ENCODE data around the gene CFI.

CFI gene

DNA sequence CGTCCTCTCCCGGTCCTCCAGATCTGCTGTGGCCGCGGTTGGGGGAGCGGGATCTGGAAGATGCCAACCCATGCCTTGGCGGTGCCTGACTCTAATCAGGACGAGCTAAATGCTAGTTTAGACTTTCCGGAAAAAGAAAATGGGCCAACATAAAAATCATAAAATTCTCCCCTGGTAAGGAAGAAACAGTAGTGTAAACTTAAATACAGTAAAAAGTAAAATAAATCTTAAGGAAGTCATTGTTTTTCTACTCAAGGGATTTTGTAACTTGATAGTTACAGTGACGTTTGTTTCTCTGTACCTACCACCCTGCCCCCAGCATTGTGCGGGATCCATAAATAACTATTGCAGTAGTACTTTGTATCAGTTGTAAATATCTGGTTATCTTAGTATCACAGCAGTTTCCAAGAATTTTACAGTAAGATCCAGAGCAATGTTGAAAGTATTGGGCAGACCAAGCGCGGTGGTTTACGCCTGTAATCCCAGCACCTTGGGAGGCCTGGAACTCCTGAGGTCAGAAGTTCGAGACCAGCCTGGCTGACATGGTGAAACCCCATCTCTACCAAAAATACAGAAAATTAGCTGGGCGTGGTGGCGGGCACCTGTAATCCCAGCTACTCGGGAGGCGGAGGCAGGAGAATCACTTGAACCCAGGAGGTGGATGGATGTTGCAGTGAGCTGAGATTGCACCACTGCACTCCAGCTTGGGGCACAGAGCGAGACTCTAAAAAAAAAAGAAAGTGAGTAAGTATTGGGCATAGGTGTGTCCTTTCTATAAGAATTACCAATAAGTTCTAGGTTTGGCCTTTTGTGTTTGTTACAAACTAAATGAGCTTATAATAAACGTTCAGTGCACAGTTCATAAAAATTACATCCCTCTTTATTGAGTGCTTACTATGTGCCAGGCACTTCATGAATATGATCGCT, 70.9 kb downstream of the CFI start:
- no peaks in the 10 kb centered on the region for H3K9me3 ChIP-seq (ENCODE audit: insufficient read depth, low read length)
- no peaks in the 10 kb centered on the region for H3K36me3 ChIP-seq (ENCODE audit: insufficient read depth, insufficient read length, low read length)
- peak; percentile 16 for DNase-seq (ENCODE audit: low read depth, low spot score)
- no peaks in the 10 kb centered on the region for H3K27me3 ChIP-seq (ENCODE audit: insufficient read depth, insufficient read length)
- no peaks in the 10 kb centered on the region for H3K4me1 ChIP-seq (ENCODE audit: insufficient read depth, insufficient read length)
- peak overlapping the region; percentile 76 for H3K9ac ChIP-seq (ENCODE audit: insufficient read length, low read depth)
- TF ChIP-seq ZNF274 (IDR thresholded peaks at IDR 0.05; ENCODE audit: low read depth, low read length) (no peak), YY1 (IDR thresholded peaks at IDR 0.05; ENCODE audit: insufficient read depth, insufficient read length) (no peak), SUZ12 (IDR thresholded peaks at IDR 0.05; ENCODE audit: extremely low read depth, insufficient read depth, insufficient read length) (no peak)
- peak overlapping the region; percentile 71 for H3K4me3 ChIP-seq (ENCODE audit: insufficient read length, low read depth)

DNA sequence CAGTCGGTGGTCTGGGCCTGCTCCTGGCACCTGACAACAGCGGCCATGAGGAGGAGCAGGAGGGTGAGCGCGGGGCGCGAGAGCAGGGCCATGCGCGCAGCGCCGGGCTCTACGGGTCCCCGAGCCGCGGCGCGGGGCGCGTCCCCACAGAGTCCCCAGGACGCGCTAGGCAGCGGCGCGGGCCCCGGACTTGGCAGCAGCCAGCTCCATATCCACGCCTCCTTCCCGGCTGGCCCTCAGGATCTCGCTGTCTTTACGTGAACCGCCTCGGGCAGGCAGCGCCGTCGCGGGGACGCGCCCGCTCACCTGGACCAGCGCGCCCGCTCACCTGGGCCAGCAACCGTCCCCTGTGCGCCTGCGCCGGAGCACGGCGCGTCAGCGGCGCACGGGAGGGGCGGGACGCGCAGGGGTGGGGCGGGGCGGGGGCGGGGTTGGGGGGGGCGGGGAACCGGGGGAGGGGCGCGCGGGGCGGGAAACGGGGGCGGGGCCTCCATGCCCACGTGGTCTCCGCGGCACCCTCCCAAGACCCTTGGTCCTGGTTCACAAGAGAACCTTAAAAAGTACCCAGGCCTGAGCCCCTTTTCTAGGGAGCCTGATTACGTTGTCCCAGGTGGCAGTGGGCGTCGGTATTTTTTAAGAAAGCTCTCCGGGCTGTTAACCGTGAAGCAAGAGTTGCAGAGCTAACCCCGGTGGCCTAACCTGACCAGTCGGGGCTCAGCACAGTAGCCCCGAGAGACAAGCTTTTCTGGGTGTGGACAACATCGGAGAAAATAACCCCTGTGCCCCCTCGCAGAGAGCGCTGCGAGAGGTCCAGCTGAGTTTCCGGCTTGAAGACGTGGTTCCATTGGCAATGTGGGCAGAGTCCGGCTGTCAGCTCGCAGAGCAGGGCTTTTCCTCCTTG, 71.8 kb downstream of the CFI start, which contains the start of gene PLA2G12A:
Gene PLA2G12A, minus strand, starts transcription at position 353 of the 901 bp plus-strand sequence. Its CDS starts 261 bp downstream, at position 92.
- peak; percentile 38 for DNase-seq (ENCODE audit: low read depth, low spot score)
- H3K9me3 ChIP-seq (ENCODE audit: insufficient read depth, low read length): no peaks in the 10 kb centered on the region
- TF ChIP-seq ZNF274 (IDR thresholded peaks at IDR 0.05; ENCODE audit: low read depth, low read length): no peak
- TF ChIP-seq YY1 (IDR thresholded peaks at IDR 0.05; ENCODE audit: insufficient read depth, insufficient read length): no peak
- no peak for TF ChIP-seq SUZ12 (IDR thresholded peaks at IDR 0.05; ENCODE audit: extremely low read depth, insufficient read depth, insufficient read length)
- H3K27me3 ChIP-seq (ENCODE audit: insufficient read depth, insufficient read length): no peaks in the 10 kb centered on the region
- peak within 1 kb of the TSS; percentile 86 for H3K9ac ChIP-seq (ENCODE audit: insufficient read length, low read depth)
- no peaks in the 10 kb centered on the region for H3K4me1 ChIP-seq (ENCODE audit: insufficient read depth, insufficient read length)
- H3K4me3 ChIP-seq (ENCODE audit: insufficient read length, low read depth): peak within 1 kb of the TSS; percentile 71
- H3K36me3 ChIP-seq (ENCODE audit: insufficient read depth, insufficient read length, low read length): no peaks in the 10 kb centered on the region

DNA sequence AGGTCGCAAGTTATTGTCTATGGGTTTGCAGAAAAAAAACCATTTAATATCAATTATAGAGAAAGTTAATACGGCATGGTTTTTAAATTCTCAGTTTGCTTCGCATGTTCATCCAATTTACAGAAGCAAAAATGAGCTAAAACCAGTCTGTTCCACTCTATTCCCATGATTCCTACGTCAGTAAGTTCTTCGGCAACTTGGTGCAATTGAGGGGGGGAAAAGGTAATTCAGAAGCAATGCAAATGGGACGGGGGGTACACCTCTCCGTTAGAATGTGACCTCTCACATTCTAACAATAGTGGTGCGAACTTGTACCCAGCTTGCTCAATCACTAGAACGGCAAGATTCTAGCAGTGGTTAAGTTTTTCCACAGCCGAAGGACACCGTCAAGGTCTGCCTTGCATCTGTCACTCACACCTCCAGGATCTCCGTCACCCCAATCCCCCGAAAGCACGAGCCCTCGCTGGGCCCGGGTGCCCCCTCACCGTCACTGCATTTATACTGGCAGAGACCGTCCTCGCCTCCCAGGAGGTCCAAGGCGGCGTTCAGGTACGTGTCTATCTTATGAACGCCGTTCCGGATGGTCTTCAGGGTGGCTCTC, 72.6 kb downstream of the CFI start:
- Histone ChIP-seq H3K9ac (ENCODE audit: insufficient read length, low read depth) (peak overlapping the region; percentile 86), H3K27me3 (ENCODE audit: insufficient read depth, insufficient read length) (no peaks in the 10 kb centered on the region), H3K4me1 (ENCODE audit: insufficient read depth, insufficient read length) (no peaks in the 10 kb centered on the region), H3K9me3 (ENCODE audit: insufficient read depth, low read length) (no peaks in the 10 kb centered on the region), H3K36me3 (ENCODE audit: insufficient read depth, insufficient read length, low read length) (no peaks in the 10 kb centered on the region), H3K4me3 (ENCODE audit: insufficient read length, low read depth) (peak overlapping the region; percentile 70)
- no peak for TF ChIP-seq SUZ12 (IDR thresholded peaks at IDR 0.05; ENCODE audit: extremely low read depth, insufficient read depth, insufficient read length)
- TF ChIP-seq ZNF274 (IDR thresholded peaks at IDR 0.05; ENCODE audit: low read depth, low read length): no peak
- no peak for TF ChIP-seq YY1 (IDR thresholded peaks at IDR 0.05; ENCODE audit: insufficient read depth, insufficient read length)
- no peak for DNase-seq (ENCODE audit: low read depth, low spot score)

- H3K27me3 ChIP-seq (ENCODE audit: insufficient read depth, insufficient read length): no peaks in the 10 kb centered on the region
- DNase-seq (ENCODE audit: low read depth, low spot score): no peak
- no peak overlapping the region for H3K4me3 ChIP-seq (ENCODE audit: insufficient read length, low read depth)
- TF ChIP-seq ZNF274 (IDR thresholded peaks at IDR 0.05; ENCODE audit: low read depth, low read length): no peak
- TF ChIP-seq SUZ12 (IDR thresholded peaks at IDR 0.05; ENCODE audit: extremely low read depth, insufficient read depth, insufficient read length): no peak
- no peak for TF ChIP-seq YY1 (IDR thresholded peaks at IDR 0.05; ENCODE audit: insufficient read depth, insufficient read length)
- H3K9ac ChIP-seq (ENCODE audit: insufficient read length, low read depth): no peak overlapping the region
- no peaks in the 10 kb centered on the region for H3K9me3 ChIP-seq (ENCODE audit: insufficient read depth, low read length)
- no peaks in the 10 kb centered on the region for H3K36me3 ChIP-seq (ENCODE audit: insufficient read depth, insufficient read length, low read length)
- no peaks in the 10 kb centered on the region for H3K4me1 ChIP-seq (ENCODE audit: insufficient read depth, insufficient read length)
Measured at GRCh38 chr4:109728385-109728784, 73.4 kb downstream of the CFI start.

- H3K27me3 ChIP-seq (ENCODE audit: insufficient read depth, insufficient read length): no peaks in the 10 kb centered on the region
- H3K9ac ChIP-seq (ENCODE audit: insufficient read length, low read depth): no peak overlapping the region
- H3K36me3 ChIP-seq (ENCODE audit: insufficient read depth, insufficient read length, low read length): no peaks in the 10 kb centered on the region
- H3K4me3 ChIP-seq (ENCODE audit: insufficient read length, low read depth): no peak overlapping the region
- no peak for DNase-seq (ENCODE audit: low read depth, low spot score)
- TF ChIP-seq YY1 (IDR thresholded peaks at IDR 0.05; ENCODE audit: insufficient read depth, insufficient read length): no peak
- no peak for TF ChIP-seq ZNF274 (IDR thresholded peaks at IDR 0.05; ENCODE audit: low read depth, low read length)
- no peak for TF ChIP-seq SUZ12 (IDR thresholded peaks at IDR 0.05; ENCODE audit: extremely low read depth, insufficient read depth, insufficient read length)
- no peaks in the 10 kb centered on the region for H3K9me3 ChIP-seq (ENCODE audit: insufficient read depth, low read length)
- no peaks in the 10 kb centered on the region for H3K4me1 ChIP-seq (ENCODE audit: insufficient read depth, insufficient read length)
Measured at GRCh38 chr4:109723110-109723509, 78.7 kb downstream of the CFI start.

DNA sequence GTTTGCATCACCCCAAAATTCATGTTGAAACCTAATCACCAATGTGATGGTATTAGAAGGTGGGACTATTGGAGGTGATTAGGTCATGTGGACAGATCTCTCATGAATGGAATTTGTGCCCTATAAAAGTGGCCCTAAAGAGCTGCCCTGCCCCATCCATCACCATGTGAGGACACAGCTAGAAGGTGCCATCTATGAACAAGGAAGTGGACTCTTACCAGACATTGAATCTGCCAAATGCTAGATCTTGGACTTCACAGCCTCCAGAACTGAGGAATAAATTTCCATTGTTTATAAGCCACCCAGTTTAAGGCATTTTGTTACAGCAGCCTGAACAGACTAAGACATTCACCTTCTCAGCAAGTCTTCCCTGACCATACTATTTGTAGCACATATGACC, 79.4 kb downstream of the CFI start:
- TF ChIP-seq SUZ12 (IDR thresholded peaks at IDR 0.05; ENCODE audit: extremely low read depth, insufficient read depth, insufficient read length): no peak
- no peak for TF ChIP-seq YY1 (IDR thresholded peaks at IDR 0.05; ENCODE audit: insufficient read depth, insufficient read length)
- TF ChIP-seq ZNF274 (IDR thresholded peaks at IDR 0.05; ENCODE audit: low read depth, low read length): no peak
- no peaks in the 10 kb centered on the region for H3K9me3 ChIP-seq (ENCODE audit: insufficient read depth, low read length)
- peaks cover 2% of the 10 kb centered on the region for H3K36me3 ChIP-seq (ENCODE audit: insufficient read depth, insufficient read length, low read length)
- no peak overlapping the region for H3K9ac ChIP-seq (ENCODE audit: insufficient read length, low read depth)
- DNase-seq (ENCODE audit: low read depth, low spot score): no peak
- H3K4me1 ChIP-seq (ENCODE audit: insufficient read depth, insufficient read length): no peaks in the 10 kb centered on the region
- H3K27me3 ChIP-seq (ENCODE audit: insufficient read depth, insufficient read length): no peaks in the 10 kb centered on the region
- H3K4me3 ChIP-seq (ENCODE audit: insufficient read length, low read depth): no peak overlapping the region
